Prostate gland (tissue), 2 donors: Measurements from ENCODE around the gene MUC12. TPM values are rescaled to one million over a fixed set of nuclear protein-coding genes. Genes with fewer than 3 reads are reported as not detected.

Experiments used
- DNase-seq: peaks from one replicate; pipeline ENCODE4 v3.0.0-alpha.2; 2019; ENCODE audit warnings: low spot score
- H3K27ac ChIP-seq, 2 donors: fragments of 200-600 bp; sonication (generic); 2 replicates each; pipeline ENCODE4 v1.5.1; 2017 to 2019
- H3K27me3 ChIP-seq: fragments of 200-600 bp; sonication (generic); replicated peaks from 2 replicates; pipeline ENCODE4 v1.5.1; 2019; ENCODE audit not compliant: insufficient read depth
- H3K36me3 ChIP-seq, 2 donors: fragments of 200-600 bp; sonication (generic); 1 replicate in 1 of 2; 2 replicates in 1 of 2; pipeline versions ENCODE4 v1.5.1 to v1.8.1; 2017 to 2019
- H3K4me1 ChIP-seq: fragments of 200-600 bp; sonication (generic); replicated peaks from 2 replicates; pipeline ENCODE4 v1.5.1; 2019
- H3K4me3 ChIP-seq, 2 donors: fragments of 200-600 bp; sonication (generic); 2 replicates each; pipeline ENCODE4 v1.5.1; 2017 to 2019
- H3K9me3 ChIP-seq: fragments of 200-600 bp; sonication (generic); 2 replicates; pipeline ENCODE4 v1.5.1; 2017
- CTCF ChIP-seq, 4 experiments: fragments of 200-600 bp in 2 of 4; fragments of 450-650 bp in 2 of 4; sonication (generic) in 2 of 4; IDR thresholded peaks; 1 replicate in 3 of 4; 2 replicates in 1 of 4; pipeline ENCODE4 v1.5.1; 2016 to 2019; ENCODE audit warnings: antibody characterized with exemption in 4 of 4, mild to moderate bottlenecking in 2 of 4, moderate library complexity in 2 of 4
- POLR2A ChIP-seq: fragments of 450-650 bp; IDR thresholded peaks from one replicate; pipeline ENCODE4 v1.6.1; 2016; ENCODE audit warnings: antibody characterized with exemption, mild to moderate bottlenecking
- POLR2AphosphoS5 ChIP-seq: sonication (generic); formaldehyde crosslinking; IDR thresholded peaks from one replicate; pipeline ENCODE4 v1.6.1; 2017; ENCODE audit warnings: antibody characterized with exemption
- WGBS: methylation state at CpG from one replicate; pipeline ENCODE4 v1.1.5; 2018; 5-methylcytosine and 5-hydroxymethylcytosine counted together
- intact Hi-C: fragments of 100-400 bp; cut with DNase I; formaldehyde crosslinking; loops from one replicate; pipeline ENCODE4 v1.14.2; 2022
- total RNA-seq, 2 donors: library from RNA; depleted of rRNA; stranded (reverse); fragments of >200 nt; gene quantifications; one replicate each; pipeline ENCODE4 v1.1.0, GENCODE V29; 2016

The MUC12 gene
- total RNA-seq, 2 donors from 2014 or later, result 4.0 to 20.9 TPM

GRCh38 chr7:100942045-100942774, 27.2 kb upstream of the MUC12 start:
- intact Hi-C loops, result no loop called here
- Histone ChIP-seq H3K4me1 (no peaks in the 10 kb centered on the region), H3K27ac (peak overlapping the region; percentile 59 to 65), H3K27me3 (no peaks in the 10 kb centered on the region), H3K9me3 (no peaks in the 10 kb centered on the region), H3K4me3 (no peak overlapping the region), H3K36me3 (no peaks in the 10 kb centered on the region)
- TF ChIP-seq POLR2A, result no peak
- peak in 1 of 4 experiments; percentile 11 for TF ChIP-seq CTCF (IDR thresholded peaks at IDR 0.05)
- peak; percentile 98 for TF ChIP-seq POLR2AphosphoS5
- WGBS, result 27% methylated on average over 9 of the region's 9 CpGs
- peak; percentile 75 for DNase-seq

GRCh38 chr7:100943693-100944092, 25.7 kb upstream of the MUC12 start:
- H3K9me3 ChIP-seq, result no peaks in the 10 kb centered on the region
- no peaks in the 10 kb centered on the region for H3K36me3 ChIP-seq
- no peaks in the 10 kb centered on the region for H3K4me1 ChIP-seq
- WGBS, result 84% methylated on average over 5 of the region's 5 CpGs
- DNase-seq, result no peak
- no peak overlapping the region for H3K27ac ChIP-seq
- H3K4me3 ChIP-seq, result no peak overlapping the region
- intact Hi-C loops, result no loop called here
- no peaks in the 10 kb centered on the region for H3K27me3 ChIP-seq
- TF ChIP-seq POLR2A (no peak), POLR2AphosphoS5 (no peak), CTCF (IDR thresholded peaks at IDR 0.05) (no peak)

- no peak for TF ChIP-seq POLR2A
- TF ChIP-seq POLR2AphosphoS5, result no peak
- TF ChIP-seq CTCF (IDR thresholded peaks at IDR 0.05), result no peak
- intact Hi-C loops, result no loop called here
Observed at GRCh38 chr7:100944138-100944537, 25.2 kb upstream of the MUC12 start.

GRCh38 chr7:100946111-100946510, 23.3 kb upstream of the MUC12 start:
- Histone ChIP-seq H3K4me1 (no peaks in the 10 kb centered on the region), H3K27me3 (peaks cover 9% of the 10 kb centered on the region), H3K4me3 (no peak overlapping the region), H3K27ac (no peak overlapping the region), H3K9me3 (no peaks in the 10 kb centered on the region), H3K36me3 (no peaks in the 10 kb centered on the region)
- DNase-seq, result no peak
- intact Hi-C loops, result no loop called here
- 77% methylated on average over 4 of the region's 4 CpGs for WGBS
- TF ChIP-seq CTCF (IDR thresholded peaks at IDR 0.05) (no peak), POLR2AphosphoS5 (no peak), POLR2A (no peak)

More at GRCh38 chr7:100944138-100944537, 25.2 kb upstream of the MUC12 start:
- DNase-seq, result no peak
- peaks cover 2% of the 10 kb centered on the region for H3K27me3 ChIP-seq
- H3K9me3 ChIP-seq, result no peaks in the 10 kb centered on the region
- no peak overlapping the region for H3K4me3 ChIP-seq
- 97% methylated on average over 4 of the region's 4 CpGs for WGBS
- H3K4me1 ChIP-seq, result no peaks in the 10 kb centered on the region
- no peak overlapping the region for H3K27ac ChIP-seq
- H3K36me3 ChIP-seq, result no peaks in the 10 kb centered on the region

- Histone ChIP-seq H3K36me3 (no peaks in the 10 kb centered on the region), H3K27ac (no peak overlapping the region), H3K27me3 (peaks cover 9% of the 10 kb centered on the region), H3K9me3 (no peaks in the 10 kb centered on the region), H3K4me3 (no peak overlapping the region), H3K4me1 (no peaks in the 10 kb centered on the region)
- intact Hi-C loops, result no loop called here
- no peak for TF ChIP-seq POLR2AphosphoS5
- no peak for TF ChIP-seq POLR2A
- TF ChIP-seq CTCF (IDR thresholded peaks at IDR 0.05), result no peak
- DNase-seq, result no peak
- 92% methylated on average over 11 of the region's 11 CpGs for WGBS
Observed at GRCh38 chr7:100946766-100947365, 22.5 kb upstream of the MUC12 start.
